Progenitor cell of endocrine pancreas (in vitro differentiated cells): ENCODE measurements around the gene NFATC2. TPM values are rescaled to one million over a fixed set of nuclear protein-coding genes. Genes with fewer than 3 reads are reported as not detected.

Experiments used
- DNase-seq: peaks from one replicate; pipeline ENCODE4 v3.0.0; 2021; ENCODE audit warnings: low spot score; ENCODE audit not compliant: unreplicated experiment
- H3K27ac Mint-ChIP-seq: 2 replicates; pipeline ENCODE4 v1.8.0; 2021; ENCODE audit warnings: mild to moderate bottlenecking, moderate library complexity, mixed read lengths
- H3K27me3 Mint-ChIP-seq: 2 replicates; pipeline ENCODE4 v1.8.0; 2021; ENCODE audit warnings: mixed read lengths
- H3K36me3 Mint-ChIP-seq: 2 replicates; pipeline ENCODE4 v1.8.0; 2022; ENCODE audit warnings: mixed read lengths; ENCODE audit not compliant: insufficient read depth
- H3K4me1 Mint-ChIP-seq: 2 replicates; pipeline ENCODE4 v1.8.0; 2021; ENCODE audit warnings: low read depth, mixed read lengths
- H3K4me3 Mint-ChIP-seq: 2 replicates; pipeline ENCODE4 v1.8.0; 2021; ENCODE audit warnings: low read depth, mild to moderate bottlenecking, moderate library complexity, mixed read lengths
- H3K9me3 Mint-ChIP-seq: 2 replicates; pipeline ENCODE4 v1.8.0; 2021; ENCODE audit warnings: low read depth, mixed read lengths
- CTCF ChIP-seq: fragments of 200-600 bp; sonication (generic); IDR thresholded peaks from one replicate; pipeline ENCODE4 v1.5.0; 2021; ENCODE audit warnings: antibody characterized with exemption, mild to moderate bottlenecking; ENCODE audit not compliant: unreplicated experiment
- total RNA-seq: library from RNA; stranded (reverse); gene quantifications from 2 replicates; pipeline ENCODE4 v1.2.1, GENCODE V29; 2021

The NFATC2 gene
- total RNA-seq, 1 donor from 2014 or later: 11.2 TPM

GRCh38 chr20:51514249-51514648 is 28.3 kb downstream of the NFATC2 start:
- Mint-ChIP-seq H3K27me3 (no peaks in the 10 kb centered on the region), H3K9me3 (no peaks in the 10 kb centered on the region), H3K27ac (no peak overlapping the region), H3K4me3 (no peak overlapping the region), H3K4me1 (no peaks in the 10 kb centered on the region), H3K36me3 (peaks cover 14% of the 10 kb centered on the region)
- no peak for DNase-seq
- TF ChIP-seq CTCF: no peak

- DNase-seq: no peak
- Mint-ChIP-seq H3K27ac (no peak overlapping the region), H3K36me3 (peaks cover 14% of the 10 kb centered on the region), H3K4me3 (no peak overlapping the region), H3K9me3 (no peaks in the 10 kb centered on the region), H3K4me1 (no peaks in the 10 kb centered on the region), H3K27me3 (no peaks in the 10 kb centered on the region)
- no peak for TF ChIP-seq CTCF
Observed at GRCh38 chr20:51513545-51513944, 29.0 kb downstream of the NFATC2 start.

GRCh38 chr20:51512645-51513044 is 29.9 kb downstream of the NFATC2 start:
- Mint-ChIP-seq H3K27me3 (no peaks in the 10 kb centered on the region), H3K4me1 (no peaks in the 10 kb centered on the region), H3K27ac (no peak overlapping the region), H3K36me3 (peaks cover 14% of the 10 kb centered on the region), H3K9me3 (no peaks in the 10 kb centered on the region), H3K4me3 (no peak overlapping the region)
- no peak for DNase-seq
- no peak for TF ChIP-seq CTCF

- Mint-ChIP-seq H3K4me3 (no peak overlapping the region), H3K9me3 (no peaks in the 10 kb centered on the region)
Observed at GRCh38 chr20:51511861-51512619, 30.5 kb downstream of the NFATC2 start.

More at GRCh38 chr20:51511861-51512619, 30.5 kb downstream of the NFATC2 start:
- Mint-ChIP-seq H3K36me3 (peaks cover 15% of the 10 kb centered on the region), H3K27ac (no peak overlapping the region), H3K4me1 (no peaks in the 10 kb centered on the region), H3K27me3 (no peaks in the 10 kb centered on the region)
- no peak for TF ChIP-seq CTCF
- no peak for DNase-seq
